H1 (cell line): Measurements from ENCODE around the gene RTEL1. TPM values are rescaled to one million over a fixed set of nuclear protein-coding genes. Genes with fewer than 3 reads are reported as not detected.

Experiments used
- CTCF ChIA-PET: fragments of 300-600 bp; sonication (Branson Sonifier 250); formaldehyde crosslinking; loops from one replicate; lab custom pipeline; 2021; ENCODE audit not compliant: partially characterized antibody; lab: Charles Lee
- POLR2A ChIA-PET: fragments of 300-600 bp; sonication (Branson Sonifier 250); formaldehyde crosslinking; loops from one replicate; lab custom pipeline; 2021; ENCODE audit warnings: inconsistent platforms; ENCODE audit not compliant: partially characterized antibody; lab: Charles Lee
- DNase-seq, 2 experiments: peaks; one replicate each; pipeline versions ENCODE4 v3.0.0 to v3.0.0-alpha.2; 2010 to 2022; ENCODE audit warnings: low spot score in 2 of 2, low read depth in 1 of 2, mixed read lengths in 1 of 2
- FAIRE-seq: peaks from 2 replicates; lab custom pipeline; 2011; peaks lifted over from hg19 to GRCh38; lab: Jason Lieb, UNC
- H2AFZ ChIP-seq: 2 replicates; pipeline ENCODE4 v1.8.1; 2012; ENCODE audit warnings: low read length, inconsistent platforms
- H2AK5ac ChIP-seq: 2 replicates; pipeline ENCODE4 v1.6.1; 2013; ENCODE audit warnings: low read depth, low read length
- H2BK120ac ChIP-seq: replicated peaks from 2 replicates; pipeline ENCODE3; 2013; ENCODE audit warnings: low read depth, low read length, inconsistent platforms
- H2BK12ac ChIP-seq: 2 replicates; pipeline ENCODE4 v1.6.1; 2013; ENCODE audit warnings: low read depth, low read length
- H2BK15ac ChIP-seq: 2 replicates; pipeline ENCODE4 v1.6.1; 2013; ENCODE audit warnings: low read length
- H2BK20ac ChIP-seq: 2 replicates; pipeline ENCODE4 v1.6.1; 2013; ENCODE audit warnings: low read length
- H2BK5ac ChIP-seq: 2 replicates; pipeline ENCODE4 v1.6.1; 2013; ENCODE audit warnings: low read depth, low read length
- H3K14ac ChIP-seq: 2 replicates; pipeline ENCODE4 v1.6.1; 2013; ENCODE audit warnings: inconsistent platforms; ENCODE audit not compliant: insufficient read length
- H3K18ac ChIP-seq: 2 replicates; pipeline ENCODE4 v1.6.1; 2013; ENCODE audit warnings: low read length; ENCODE audit errors: extremely low read depth
- H3K23ac ChIP-seq: 2 replicates; pipeline ENCODE4 v1.6.1; 2013; ENCODE audit warnings: inconsistent platforms; ENCODE audit not compliant: insufficient read length
- H3K23me2 ChIP-seq: 2 replicates; pipeline ENCODE4 v1.6.1; 2013; ENCODE audit warnings: low read depth, low read length
- H3K27ac ChIP-seq: 2 replicates; pipeline ENCODE4 v1.6.1; 2011; ENCODE audit warnings: low read depth, low read length, inconsistent platforms
- H3K27me3 ChIP-seq, 4 experiments: replicated peaks in 1 of 4; 1 replicate in 1 of 4; 2 replicates in 3 of 4; pipeline versions ENCODE4 v1.6.1 to v1.8.1; 2011 to 2013; ENCODE audit warnings: low read length in 3 of 4, mild to moderate bottlenecking in 3 of 4, inconsistent platforms in 2 of 4, mixed read lengths in 2 of 4, moderate library complexity in 1 of 4; ENCODE audit not compliant: control insufficient read depth in 3 of 4, insufficient read depth in 3 of 4; ENCODE audit errors: extremely low read depth in 1 of 4
- H3K36me3 ChIP-seq, 4 experiments: 2 replicates each; pipeline versions ENCODE4 v1.6.1 to v1.8.1; 2011 to 2013; ENCODE audit warnings: mild to moderate bottlenecking in 4 of 4, low read length in 3 of 4, moderate library complexity in 2 of 4, control low read depth in 1 of 4, inconsistent platforms in 1 of 4; ENCODE audit not compliant: insufficient read depth in 4 of 4, control insufficient read depth in 2 of 4
- H3K4ac ChIP-seq: replicated peaks from 2 replicates; pipeline ENCODE3; 2013; ENCODE audit warnings: low read length, low read depth, mixed read lengths, inconsistent platforms; ENCODE audit not compliant: insufficient read length
- H3K4me1 ChIP-seq, 4 experiments: replicated peaks in 1 of 4; 1 replicate in 1 of 4; 2 replicates in 3 of 4; pipeline versions ENCODE4 v1.6.1 to v1.8.1; 2011 to 2013; ENCODE audit warnings: low read length in 3 of 4, inconsistent platforms in 2 of 4, mixed read lengths in 1 of 4; ENCODE audit not compliant: insufficient read depth in 4 of 4, control insufficient read depth in 3 of 4
- H3K4me2 ChIP-seq, 2 experiments: 2 replicates each; pipeline versions ENCODE4 v1.6.1 to v1.8.1; 2011 to 2013; ENCODE audit warnings: low read depth in 2 of 2, low read length in 2 of 2, control low read depth in 1 of 2, inconsistent platforms in 1 of 2, mild to moderate bottlenecking in 1 of 2; ENCODE audit not compliant: insufficient read depth in 1 of 2
- H3K4me3 ChIP-seq, 4 experiments: fragments of 200-600, 300-600 bp in 1 of 4; sonication (generic), shearing (Covaris generic), sonication (Bioruptor Twin) in 1 of 4; 2 replicates each; pipeline versions ENCODE4 v1.5.1 to v1.8.1; 2011 to 2016; ENCODE audit warnings: low read length in 4 of 4, low read depth in 3 of 4, control low read depth in 2 of 4, inconsistent platforms in 2 of 4, mild to moderate bottlenecking in 2 of 4, mixed read lengths in 1 of 4, moderate library complexity in 1 of 4; ENCODE audit not compliant: insufficient read depth in 2 of 4; ENCODE audit errors: extremely low read depth in 1 of 4
- H3K56ac ChIP-seq: replicated peaks from 2 replicates; pipeline ENCODE3; 2013; ENCODE audit warnings: low read depth, mild to moderate bottlenecking, mixed read lengths, low read length, inconsistent platforms; ENCODE audit not compliant: insufficient read length
- H3K79me1 ChIP-seq: 2 replicates; pipeline ENCODE4 v1.6.1; 2013; ENCODE audit warnings: low read depth, low read length, control low read depth
- H3K79me2 ChIP-seq, 2 experiments: 2 replicates each; pipeline versions ENCODE4 v1.6.1 to v1.8.1; 2012 to 2013; ENCODE audit warnings: low read length in 2 of 2, mild to moderate bottlenecking in 2 of 2, inconsistent platforms in 1 of 2; ENCODE audit not compliant: insufficient read depth in 2 of 2, control insufficient read depth in 1 of 2
- H3K9ac ChIP-seq, 4 experiments: replicated peaks in 1 of 4; 1 replicate in 1 of 4; 2 replicates in 3 of 4; pipeline versions ENCODE4 v1.6.1 to v1.8.1; 2011 to 2013; ENCODE audit warnings: low read depth in 3 of 4, low read length in 3 of 4, control low read depth in 2 of 4, mild to moderate bottlenecking in 2 of 4, moderate library complexity in 2 of 4, inconsistent platforms in 1 of 4; ENCODE audit errors: extremely low read depth in 1 of 4
- H3K9me3 ChIP-seq, 2 experiments: 2 replicates each; pipeline versions ENCODE4 v1.6.1 to v1.8.1; 2012 to 2013; ENCODE audit warnings: mild to moderate bottlenecking in 2 of 2, moderate library complexity in 2 of 2, control low read depth in 1 of 2, inconsistent platforms in 1 of 2, low read depth in 1 of 2, low read length in 1 of 2, mixed read lengths in 1 of 2; ENCODE audit not compliant: insufficient read depth in 2 of 2
- H4K20me1 ChIP-seq, 2 experiments: replicated peaks in 1 of 2; 2 replicates each; pipeline versions ENCODE3 to v1.8.1; 2011 to 2013; ENCODE audit warnings: inconsistent platforms in 2 of 2, low read length in 2 of 2, mild to moderate bottlenecking in 1 of 2; ENCODE audit not compliant: insufficient read depth in 2 of 2, control insufficient read depth in 1 of 2
- H4K5ac ChIP-seq: 2 replicates; pipeline ENCODE4 v1.6.1; 2013; ENCODE audit warnings: low read length, low read depth, mixed read lengths, inconsistent platforms; ENCODE audit not compliant: insufficient read length
- H4K8ac ChIP-seq: 2 replicates; pipeline ENCODE4 v1.8.0; 2013; ENCODE audit warnings: mild to moderate bottlenecking, moderate library complexity, low read length, inconsistent platforms; ENCODE audit not compliant: insufficient read depth; ENCODE audit errors: extremely low read depth
- H4K91ac ChIP-seq: replicated peaks from 2 replicates; pipeline ENCODE3; 2013; ENCODE audit warnings: low read length, mixed read lengths, inconsistent platforms; ENCODE audit not compliant: insufficient read length
- BRCA1 ChIP-seq: IDR thresholded peaks from 2 replicates; pipeline ENCODE4 v1.6.1; 2012; ENCODE audit warnings: low read depth, low read length, improper control_type of control experiment
- EP300 ChIP-seq, 2 experiments: IDR thresholded peaks; 1 replicate in 1 of 2; 2 replicates in 1 of 2; pipeline ENCODE4 v1.6.1; 2011 to 2012; ENCODE audit warnings: low read depth in 2 of 2, low read length in 2 of 2, mild to moderate bottlenecking in 2 of 2, borderline replicate concordance in 1 of 2, inconsistent platforms in 1 of 2, moderate library complexity in 1 of 2
- KDM1A ChIP-seq: fragments of 200-600, 300-600 bp; sonication (generic); IDR thresholded peaks from 2 replicates; pipeline ENCODE4 v1.7.1; 2016; ENCODE audit warnings: mild to moderate bottlenecking, low read length, borderline replicate concordance
- POLR2A ChIP-seq, 2 experiments: IDR thresholded peaks; 1 replicate in 1 of 2; 2 replicates in 1 of 2; pipeline ENCODE4 v1.6.1; 2011; ENCODE audit warnings: low read depth in 2 of 2, low read length in 2 of 2, mild to moderate bottlenecking in 2 of 2; ENCODE audit errors: control extremely low read depth in 1 of 2
- RFX5 ChIP-seq: IDR thresholded peaks from 2 replicates; pipeline ENCODE4 v1.6.1; 2011; ENCODE audit warnings: low read depth, low read length, improper control_type of control experiment, borderline replicate concordance
- RNF2 ChIP-seq: fragments of 200-900, 300-1000 bp; sonication (generic); IDR thresholded peaks from 2 replicates; pipeline ENCODE4 v1.7.1; 2016; ENCODE audit warnings: borderline replicate concordance, low read depth, mild to moderate bottlenecking, antibody characterized with exemption, low read length; ENCODE audit not compliant: poor library complexity, severe bottlenecking; ENCODE audit errors: missing control alignments
- TCF12 ChIP-seq: IDR thresholded peaks from 2 replicates; pipeline ENCODE4 v1.6.1; 2011; ENCODE audit warnings: low read depth, mild to moderate bottlenecking, low read length
- YY1 ChIP-seq: IDR thresholded peaks from 2 replicates; pipeline ENCODE4 v1.6.1; 2011; ENCODE audit warnings: low read depth, mild to moderate bottlenecking, low read length
- WGBS, 2 experiments: shearing (Covaris generic) in 1 of 2; methylation state at CpG; one replicate each; pipeline versions ENCODE4 v1.1.6 to v1.1.7; 2013 to 2015; ENCODE audit warnings: low lambda C conversion rate in 2 of 2, mixed read lengths in 2 of 2, inconsistent platforms in 1 of 2, low coverage in 1 of 2, missing lambda C conversion rate in 1 of 2; ENCODE audit not compliant: insufficient replicate concordance in 2 of 2, insufficient coverage in 1 of 2, insufficient read length in 1 of 2; ENCODE audit errors: extremely low coverage in 1 of 2, missing lambda C conversion rate in 1 of 2; 5-methylcytosine and 5-hydroxymethylcytosine counted together
- polyA plus RNA-seq, 7 experiments: library from polyadenylated mRNA; depleted of rRNA in 3 of 7; stranded (reverse) in 5 of 7; unstranded in 2 of 7; fragments of >200 nt in 5 of 7; fragments of 200-250 nt in 2 of 7; gene quantifications; 1 replicate in 5 of 7; 2 replicates in 1 of 7; 4 replicates in 1 of 7; pipeline versions ENCODE4 v1.2.1 to v1.2.3, GENCODE V29; 2011 to 2013; ENCODE audit warnings: missing spikeins in 2 of 7, mixed read lengths in 2 of 7
- total RNA-seq: library from RNA; stranded (reverse); fragmentation: NEBNext Ultra II Directional; extraction: Animal tissue kit (Norgen Biotek cat#: 25700); gene quantifications from 2 replicates; pipeline ENCODE4 v1.2.1, GENCODE V29; 2021

The RTEL1 gene
- total and polyA plus RNA-seq, 2 of the 8 experiments (the other 6 are each of a cell fraction or from before 2014, with no cell fraction given), result 16.2 to 37.1 TPM

DNA sequence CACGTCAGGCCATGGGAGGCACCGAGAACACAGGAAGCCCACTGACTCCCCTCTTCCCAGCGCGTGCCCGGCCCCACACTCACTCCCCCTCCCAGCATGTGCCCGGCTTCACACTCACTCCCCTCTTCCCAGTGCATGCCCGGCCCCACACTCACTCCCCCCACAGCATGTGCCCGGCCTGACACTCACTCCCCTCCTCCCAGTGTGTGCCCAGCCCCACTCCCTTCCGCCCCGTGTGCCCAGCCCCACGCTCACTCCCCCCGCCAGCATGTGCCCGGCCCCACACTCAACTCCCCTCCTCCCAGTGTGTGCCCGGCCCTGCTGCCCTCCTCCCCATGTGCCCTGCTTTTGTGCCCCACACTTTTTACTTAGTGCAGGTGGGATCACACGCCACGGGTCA is 9.7 kb downstream of the RTEL1 start:
- CTCF ChIA-PET, result interaction anchor here (1.1 kb wide), 1 partner anchor 49 kb away, joined by 3 read pairs; no protein-coding TSS in a partner anchor
- Histone ChIP-seq H3K4me2 (no peak overlapping the region), H4K91ac (no peak overlapping the region), H3K27ac (no peak overlapping the region), H3K23me2 (no peaks in the 10 kb centered on the region), H2AFZ (no peak overlapping the region), H3K36me3 (peaks cover 2 to 25% (median 15%) of the 10 kb centered on the region in 4 experiments; a peak in 7 of 8 replicates), H3K18ac (no peak overlapping the region), H3K79me1 (no peaks in the 10 kb centered on the region; the same call in 1 of the 2 replicates), H2BK120ac (no peak overlapping the region), H3K4ac (no peak overlapping the region), H3K14ac (no peak overlapping the region), H3K56ac (no peak overlapping the region), H3K79me2 (no peaks in the 10 kb centered on the region), H3K9ac (no peak overlapping the region), H3K23ac (no peak overlapping the region), H2BK15ac (no peak overlapping the region), H2BK5ac (no peak overlapping the region), H4K20me1 (peaks cover 2 to 6% of the 10 kb centered on the region in 2 experiments), H3K4me1 (no peaks in the 10 kb centered on the region), H3K4me3 (no peak overlapping the region), H2AK5ac (no peak overlapping the region), H2BK20ac (no peak overlapping the region), H4K5ac (no peak overlapping the region), H2BK12ac (no peak overlapping the region), H3K9me3 (no peaks in the 10 kb centered on the region), H4K8ac (no peak overlapping the region), H3K27me3 (no peaks in the 10 kb centered on the region)
- WGBS, 2 experiments, result 88% methylated on average over 9 of the region's 16 CpGs; no CpG with 5 or more reads in 1 of the 2 experiments
- TF ChIP-seq YY1 (no peak), RNF2 (no peak), KDM1A (no peak), BRCA1 (no peak), TCF12 (no peak), POLR2A (IDR thresholded peaks at IDR 0.05; ENCODE audit: control extremely low read depth in 1 of 2, low read depth in 2 of 2, low read length in 2 of 2) (no peak), EP300 (IDR thresholded peaks at IDR 0.05; ENCODE audit: borderline replicate concordance in 1 of 2, low read depth in 2 of 2, low read length in 2 of 2) (no peak), RFX5 (no peak)
- no peak for DNase-seq
- FAIRE-seq, result no peak
- POLR2A ChIA-PET, result interaction anchor here (0.6 to 1.6 kb wide), 5 partner anchors 9 to 47 kb away, joined by 3 to 4 read pairs (median 3); no protein-coding TSS in a partner anchor
